GM18498 (cell line): ENCODE measurements around the gene PCDH17.

Experiments
- ATAC-seq: cut with Tn5 transposase; IDR thresholded peaks from one replicate; pipeline ENCODE4 v1.9.1; 2021; ENCODE audit warnings: mild to moderate bottlenecking, moderate library complexity; ENCODE audit not compliant: unreplicated experiment

The PCDH17 gene

GRCh38 chr13:57726981-57727380 is 95.4 kb downstream of the PCDH17 start:
- ATAC-seq: no peak

GRCh38 chr13:57734306-57734705 is 102.8 kb downstream of the PCDH17 start:
- ATAC-seq: no peak

GRCh38 chr13:57739089-57739488 is 107.5 kb downstream of the PCDH17 start:
- ATAC-seq: no peak

GRCh38 chr13:57739543-57740190 is 108.1 kb downstream of the PCDH17 start:
- ATAC-seq: no peak

GRCh38 chr13:57740719-57741118 is 109.2 kb downstream of the PCDH17 start:
- ATAC-seq: no peak

- no peak for ATAC-seq
These were observed 116.6 kb downstream of the PCDH17 start for GRCh38 chr13:57748096-57748495.

GRCh38 chr13:57760951-57761350 is 129.4 kb downstream of the PCDH17 start:
- no peak for ATAC-seq

GRCh38 chr13:57763689-57764088 is 132.1 kb downstream of the PCDH17 start:
- no peak for ATAC-seq
